Measurements from ENCODE around the gene NRIP1. TPM values are rescaled to one million over a fixed set of nuclear protein-coding genes. Genes with fewer than 3 reads are reported as not detected.

Gene NRIP1
- polyA plus RNA-seq, 3 donors, result 4.3 to 28.2 (median 23.5) TPM

GRCh38 chr21:15054606-15055239 lies 10.1 kb downstream of the NRIP1 start:
- intact Hi-C loops (cut with micrococcal nuclease), result no loop called here
- peaks cover 0 to 4% (median 0%) of the 10 kb centered on the region in 3 donors for H3K27me3 Mint-ChIP-seq (ENCODE audit: low read depth in 3 of 3)
- no peak for TF ChIP-seq CTCF (IDR thresholded peaks at IDR 0.05)
- no peak overlapping the region for H3K27ac ChIP-seq (ENCODE audit: low read depth in 1 of 2, low read length in 2 of 2)
- no peak overlapping the region for H3K4me3 ChIP-seq (replicated peaks in 1 of 3; ENCODE audit: low read depth in 2 of 3, low read length in 3 of 3)
- peaks cover 95% of the 10 kb centered on the region for H3K4me1 Mint-ChIP-seq
- peaks cover 42 to 82% of the 10 kb centered on the region in 2 donors for H3K4me1 ChIP-seq (ENCODE audit: control insufficient read depth in 1 of 2, insufficient read depth in 2 of 2, low read length in 2 of 2)
- no peak overlapping the region for H3K27ac Mint-ChIP-seq
- H3K36me3 Mint-ChIP-seq, result peaks cover 0 to 4% of the 10 kb centered on the region in 2 donors
- no peak overlapping the region for H3K4me2 ChIP-seq (replicated peaks; ENCODE audit: extremely low read depth, low read length, poor library complexity, severe bottlenecking)
- H4K20me1 ChIP-seq (ENCODE audit: insufficient read depth, low read length), result peaks cover 100% of the 10 kb centered on the region
- H3K9me3 Mint-ChIP-seq, result no peaks in the 10 kb centered on the region
- no peaks in the 10 kb centered on the region for H3K27me3 ChIP-seq (ENCODE audit: control insufficient read depth in 2 of 2, insufficient read depth in 2 of 2, low read length in 2 of 2)
- DNase-seq, result no peak
- H3K36me3 ChIP-seq (replicated peaks in 1 of 2; ENCODE audit: control insufficient read depth in 1 of 2, insufficient read depth in 2 of 2, low read length in 2 of 2), result no peaks in the 10 kb centered on the region
- H3K9me3 ChIP-seq (replicated peaks in 1 of 2; ENCODE audit: control insufficient read depth in 1 of 2, insufficient read depth in 1 of 2, low read length in 2 of 2), result no peaks in the 10 kb centered on the region
- WGBS (ENCODE audit: insufficient coverage), result 20% methylated on average over 1 of the region's 4 CpGs
- H3K9ac ChIP-seq (ENCODE audit: insufficient read depth, low read length, poor library complexity, severe bottlenecking), result no peak overlapping the region
- H3K4me3 Mint-ChIP-seq, result no peak overlapping the region
- H2AFZ ChIP-seq (ENCODE audit: insufficient read depth, low read depth, low read length, poor library complexity, severe bottlenecking), result no peak overlapping the region
- peaks cover 100% of the 10 kb centered on the region for H3K79me2 ChIP-seq (ENCODE audit: insufficient read depth, low read length)

- intact Hi-C loops (cut with micrococcal nuclease), result no loop called here
- H3K9me3 ChIP-seq (replicated peaks in 1 of 2; ENCODE audit: control insufficient read depth in 1 of 2, insufficient read depth in 1 of 2, low read length in 2 of 2), result no peaks in the 10 kb centered on the region
- no peak for DNase-seq
- Mint-ChIP-seq H3K27ac (no peak overlapping the region), H3K9me3 (no peaks in the 10 kb centered on the region), H3K27me3 (ENCODE audit: low read depth in 3 of 3) (peaks cover 0 to 4% (median 0%) of the 10 kb centered on the region in 3 donors), H3K36me3 (peaks cover 0 to 4% of the 10 kb centered on the region in 2 donors), H3K4me3 (no peak overlapping the region), H3K4me1 (peaks cover 90% of the 10 kb centered on the region)
- H3K9ac ChIP-seq (ENCODE audit: insufficient read depth, low read length, poor library complexity, severe bottlenecking), result no peak overlapping the region
- peaks cover 100% of the 10 kb centered on the region for H4K20me1 ChIP-seq (ENCODE audit: insufficient read depth, low read length)
- H3K27ac ChIP-seq (ENCODE audit: low read depth in 1 of 2, low read length in 2 of 2), result no peak overlapping the region
- H3K36me3 ChIP-seq (replicated peaks in 1 of 2; ENCODE audit: control insufficient read depth in 1 of 2, insufficient read depth in 2 of 2, low read length in 2 of 2), result no peaks in the 10 kb centered on the region
- TF ChIP-seq CTCF (IDR thresholded peaks at IDR 0.05), result no peak
- peaks cover 38 to 76% of the 10 kb centered on the region in 2 donors for H3K4me1 ChIP-seq (ENCODE audit: control insufficient read depth in 1 of 2, insufficient read depth in 2 of 2, low read length in 2 of 2)
- no peak overlapping the region for H3K4me2 ChIP-seq (replicated peaks; ENCODE audit: extremely low read depth, low read length, poor library complexity, severe bottlenecking)
- no peak overlapping the region for H2AFZ ChIP-seq (ENCODE audit: insufficient read depth, low read depth, low read length, poor library complexity, severe bottlenecking)
- no CpG with 5 or more reads among the region's 4 CpGs for WGBS (ENCODE audit: insufficient coverage)
- H3K4me3 ChIP-seq (replicated peaks in 1 of 3; ENCODE audit: low read depth in 2 of 3, low read length in 3 of 3), result no peak overlapping the region
- peaks cover 100% of the 10 kb centered on the region for H3K79me2 ChIP-seq (ENCODE audit: insufficient read depth, low read length)
- no peaks in the 10 kb centered on the region for H3K27me3 ChIP-seq (ENCODE audit: control insufficient read depth in 2 of 2, insufficient read depth in 2 of 2, low read length in 2 of 2)
These were observed 10.7 kb downstream of the NRIP1 start for GRCh38 chr21:15054089-15054488.

Data from CD14-positive monocyte (primary cell).